Gastroesophageal sphincter (tissue), 4 donors: ENCODE results near the gene SCAMP2. TPM values are rescaled to one million over a fixed set of nuclear protein-coding genes. Genes with fewer than 3 reads are reported as not detected.

Experiments used
- ATAC-seq: fragments of 150-250 bp; one replicate; pipeline ENCODE4 v1.9.1; 2016; ENCODE audit warnings: mild to moderate bottlenecking, moderate library complexity
- H3K27ac ChIP-seq, 4 donors: fragments of 200-600 bp; sonication (generic) in 3 of 4; 1 replicate in 3 of 4; 2 replicates in 1 of 4; pipeline ENCODE4 v1.5.1; 2016 to 2019
- H3K27me3 ChIP-seq: fragments of 200-600 bp; sonication (generic); one replicate; pipeline ENCODE4 v1.5.1; 2019
- H3K36me3 ChIP-seq, 2 donors: fragments of 200-600 bp; sonication (generic); one replicate each; pipeline ENCODE4 v1.5.1; 2019; ENCODE audit warnings: control low read depth in 1 of 2
- H3K4me1 ChIP-seq, 3 donors: fragments of 200-600 bp; sonication (generic); 1 replicate in 2 of 3; 2 replicates in 1 of 3; pipeline ENCODE4 v1.5.1; 2016 to 2019; ENCODE audit warnings: control low read depth in 2 of 3
- H3K4me3 ChIP-seq, 2 donors: fragments of 200-600 bp; sonication (generic); one replicate each; pipeline ENCODE4 v1.5.1; 2019; ENCODE audit warnings: mild to moderate bottlenecking in 1 of 2, moderate library complexity in 1 of 2
- H3K9me3 ChIP-seq, 3 donors: fragments of 200-600 bp; sonication (generic); one replicate each; pipeline ENCODE4 v1.5.1; 2017 to 2019; ENCODE audit warnings: control low read depth in 2 of 3
- CTCF ChIP-seq, 4 experiments: fragments of 200-600 bp in 2 of 4; fragments of 450-650 bp in 2 of 4; sonication (generic) in 1 of 4; IDR thresholded peaks; one replicate each; pipeline ENCODE4 v1.5.1; 2017 to 2019; ENCODE audit warnings: antibody characterized with exemption in 4 of 4, mild to moderate bottlenecking in 2 of 4, moderate library complexity in 2 of 4
- EP300 ChIP-seq: sonication (generic); formaldehyde crosslinking; IDR thresholded peaks from one replicate; pipeline ENCODE4 v1.6.1; 2017; ENCODE audit warnings: antibody characterized with exemption, mild to moderate bottlenecking
- POLR2A ChIP-seq, 2 donors: fragments of 450-650 bp; IDR thresholded peaks; one replicate each; pipeline ENCODE4 v1.6.1; 2017; ENCODE audit warnings: antibody characterized with exemption in 2 of 2, mild to moderate bottlenecking in 2 of 2, moderate library complexity in 1 of 2
- POLR2AphosphoS5 ChIP-seq: sonication (generic); formaldehyde crosslinking; IDR thresholded peaks from one replicate; pipeline ENCODE4 v1.6.1; 2017; ENCODE audit warnings: antibody characterized with exemption
- WGBS, 2 donors: methylation state at CpG; one replicate each; pipeline ENCODE4 v1.1.5; 2018; ENCODE audit warnings: low coverage in 1 of 2; 5-methylcytosine and 5-hydroxymethylcytosine counted together
- total RNA-seq, 4 donors: library from RNA; depleted of rRNA; stranded (reverse); fragments of >200 nt; gene quantifications; one replicate each; pipeline ENCODE4 v1.1.0, GENCODE V29; 2016

The SCAMP2 gene
- total RNA-seq, 4 donors from 2014 or later, result 45.6 to 111 (median 72.1) TPM

- Histone ChIP-seq H3K4me3 (no peak overlapping the region), H3K36me3 (peaks cover 0 to 55% of the 10 kb centered on the region in 2 donors)
These were observed 31.1 kb upstream of the SCAMP2 start for GRCh38 chr15:74904190-74904805.

GRCh38 chr15:74903676-74904075 lies 30.5 kb upstream of the SCAMP2 start:
- peaks cover 0 to 61% of the 10 kb centered on the region in 2 donors for H3K36me3 ChIP-seq
- peaks cover 0 to 56% (median 18%) of the 10 kb centered on the region in 3 donors for H3K4me1 ChIP-seq
- TF ChIP-seq EP300 (no peak), POLR2AphosphoS5 (no peak)
- 80% methylated on average over 1 of the region's 1 CpG; no CpG with 5 or more reads in 1 of the 2 donors for WGBS, 2 donors
- ATAC-seq, result no peak
- H3K27ac ChIP-seq, result no peak overlapping the region
- H3K9me3 ChIP-seq, result no peaks in the 10 kb centered on the region
- H3K27me3 ChIP-seq, result no peaks in the 10 kb centered on the region
- H3K4me3 ChIP-seq, result no peak overlapping the region

More at GRCh38 chr15:74904190-74904805, 31.1 kb upstream of the SCAMP2 start:
- TF ChIP-seq CTCF (IDR thresholded peaks at IDR 0.05) (no peak), EP300 (no peak), POLR2A (IDR thresholded peaks at IDR 0.05) (no peak), POLR2AphosphoS5 (no peak)
- no peak for ATAC-seq
- H3K27ac ChIP-seq, result no peak overlapping the region
- 74% methylated on average over 7 of the region's 7 CpGs; no CpG with 5 or more reads in 1 of the 2 donors for WGBS, 2 donors
- H3K9me3 ChIP-seq, result no peaks in the 10 kb centered on the region
- H3K27me3 ChIP-seq, result no peaks in the 10 kb centered on the region
- peaks cover 0 to 56% (median 18%) of the 10 kb centered on the region in 3 donors for H3K4me1 ChIP-seq

GRCh38 chr15:74902295-74903075 lies 29.3 kb upstream of the SCAMP2 start:
- no peak for ATAC-seq
- Histone ChIP-seq H3K9me3 (no peaks in the 10 kb centered on the region), H3K4me3 (no peak overlapping the region), H3K36me3 (peaks cover 0 to 73% of the 10 kb centered on the region in 2 donors), H3K27me3 (no peaks in the 10 kb centered on the region), H3K4me1 (peaks cover 0 to 52% (median 18%) of the 10 kb centered on the region in 3 donors), H3K27ac (peak overlapping the region in 1 of 4 donors; percentile 32)
- TF ChIP-seq POLR2A (IDR thresholded peaks at IDR 0.05), result no peak
- no peak for TF ChIP-seq CTCF (IDR thresholded peaks at IDR 0.05)
- TF ChIP-seq POLR2AphosphoS5, result no peak
- TF ChIP-seq EP300, result no peak
- WGBS, 2 donors, result 67 to 75% methylated on average over 2 to 3 of the region's 4 CpGs

GRCh38 chr15:74901612-74902063 lies 28.5 kb upstream of the SCAMP2 start:
- Histone ChIP-seq H3K27ac (peak overlapping the region in 3 of 4 donors; percentile 31 to 32 (median 31)), H3K4me3 (no peak overlapping the region), H3K27me3 (no peaks in the 10 kb centered on the region), H3K36me3 (peaks cover 0 to 81% of the 10 kb centered on the region in 2 donors), H3K9me3 (no peaks in the 10 kb centered on the region), H3K4me1 (peaks cover 0 to 47% (median 18%) of the 10 kb centered on the region in 3 donors)
- peak in 3 of 4 experiments; percentile 84 to 91 (median 86) for TF ChIP-seq CTCF (IDR thresholded peaks at IDR 0.05)
- TF ChIP-seq POLR2A (IDR thresholded peaks at IDR 0.05), result no peak
- no peak for TF ChIP-seq POLR2AphosphoS5
- peak; percentile 47 for ATAC-seq
- 13 to 20% methylated on average over 4 to 5 of the region's 5 CpGs for WGBS, 2 donors

GRCh38 chr15:74897300-74897701 lies 24.1 kb upstream of the SCAMP2 start:
- Histone ChIP-seq H3K27me3 (no peaks in the 10 kb centered on the region), H3K9me3 (no peaks in the 10 kb centered on the region), H3K27ac (no peak overlapping the region), H3K4me1 (peaks cover 0 to 15% (median 4%) of the 10 kb centered on the region in 3 donors), H3K4me3 (no peak overlapping the region), H3K36me3 (peaks cover 0 to 97% of the 10 kb centered on the region in 2 donors)
- no peak for ATAC-seq
- TF ChIP-seq CTCF (IDR thresholded peaks at IDR 0.05) (no peak), EP300 (no peak), POLR2A (IDR thresholded peaks at IDR 0.05) (no peak), POLR2AphosphoS5 (no peak)
- 57% methylated on average over 2 of the region's 6 CpGs; no CpG with 5 or more reads in 1 of the 2 donors for WGBS, 2 donors
